Right atrium auricular region (tissue), 2 donors: ENCODE data around the gene RAB31. TPM values are rescaled to one million over a fixed set of nuclear protein-coding genes. Genes with fewer than 3 reads are reported as not detected.
A peak's percentile ranks its signal among the peaks of the same experiment; 100 is the strongest.

Source experiments
- DNase-seq: peaks from one replicate; pipeline ENCODE4 v3.0.0-alpha.2; 2019; ENCODE audit warnings: low spot score
- H3K27ac ChIP-seq, 2 donors: fragments of 200-600 bp; sonication (generic); 1 replicate in 1 of 2; 2 replicates in 1 of 2; pipeline ENCODE4 v1.5.1; 2016 to 2019
- H3K27me3 ChIP-seq, 2 donors: fragments of 200-600 bp; sonication (generic); one replicate each; pipeline versions ENCODE4 v1.5.1 to v1.6.0; 2017 to 2019
- H3K36me3 ChIP-seq: fragments of 200-600 bp; sonication (generic); one replicate; pipeline ENCODE4 v1.5.1; 2016
- H3K4me1 ChIP-seq, 2 donors: fragments of 200-600 bp; sonication (generic); one replicate each; pipeline versions ENCODE4 v1.5.1 to v1.6.0; 2017 to 2019
- H3K4me3 ChIP-seq, 2 donors: fragments of 200-600 bp; sonication (generic); 1 replicate in 1 of 2; 2 replicates in 1 of 2; pipeline ENCODE4 v1.5.1; 2017 to 2019; ENCODE audit warnings: mild to moderate bottlenecking in 1 of 2, moderate library complexity in 1 of 2
- H3K9me3 ChIP-seq, 2 donors: fragments of 200-600 bp; sonication (generic); one replicate each; pipeline ENCODE4 v1.5.1; 2019
- CTCF ChIP-seq, 2 donors: fragments of 200-600 bp; sonication (generic); IDR thresholded peaks; one replicate each; pipeline ENCODE4 v1.5.1; 2019; ENCODE audit warnings: antibody characterized with exemption in 2 of 2
- total RNA-seq, 2 donors: library from RNA; depleted of rRNA; stranded (reverse); fragments of >200 nt; gene quantifications; one replicate each; pipeline ENCODE4 v1.1.0, GENCODE V29; 2016

The RAB31 gene
- total RNA-seq, 2 donors from 2014 or later: 9.9 to 29.2 TPM

- peaks cover 0 to 9% of the 10 kb centered on the region in 2 donors for H3K4me1 ChIP-seq
- no peak for TF ChIP-seq CTCF (IDR thresholded peaks at IDR 0.05)
- H3K27me3 ChIP-seq: no peaks in the 10 kb centered on the region
- peaks cover 0 to 9% of the 10 kb centered on the region in 2 donors for H3K9me3 ChIP-seq
- no peak overlapping the region for H3K4me3 ChIP-seq
- H3K27ac ChIP-seq: peak overlapping the region in 1 of 2 donors; percentile 52
- no peaks in the 10 kb centered on the region for H3K36me3 ChIP-seq
- DNase-seq: no peak
These were observed 110.3 kb downstream of the RAB31 start for GRCh38 chr18:9818423-9818734.

GRCh38 chr18:9820127-9820526, 112.0 kb downstream of the RAB31 start:
- no peak for DNase-seq
- Histone ChIP-seq H3K36me3 (no peaks in the 10 kb centered on the region), H3K9me3 (peaks cover 0 to 9% of the 10 kb centered on the region in 2 donors), H3K4me1 (peaks cover 0 to 26% of the 10 kb centered on the region in 2 donors), H3K27me3 (no peaks in the 10 kb centered on the region), H3K4me3 (no peak overlapping the region), H3K27ac (no peak overlapping the region)
- no peak for TF ChIP-seq CTCF (IDR thresholded peaks at IDR 0.05)

- H3K9me3 ChIP-seq: peaks cover 0 to 9% of the 10 kb centered on the region in 2 donors
- no peaks in the 10 kb centered on the region for H3K27me3 ChIP-seq
- no peak overlapping the region for H3K4me3 ChIP-seq
- H3K27ac ChIP-seq: no peak overlapping the region
- DNase-seq: no peak
- TF ChIP-seq CTCF (IDR thresholded peaks at IDR 0.05): no peak
- peaks cover 0 to 32% of the 10 kb centered on the region in 2 donors for H3K4me1 ChIP-seq
- no peaks in the 10 kb centered on the region for H3K36me3 ChIP-seq
These were observed 112.6 kb downstream of the RAB31 start for GRCh38 chr18:9820719-9821118.

- no peak overlapping the region for H3K4me3 ChIP-seq
- peaks cover 0 to 9% of the 10 kb centered on the region in 2 donors for H3K9me3 ChIP-seq
- no peaks in the 10 kb centered on the region for H3K27me3 ChIP-seq
- no peak for TF ChIP-seq CTCF (IDR thresholded peaks at IDR 0.05)
- peak overlapping the region in 1 of 2 donors; percentile 79 for H3K27ac ChIP-seq
- DNase-seq: no peak
- no peaks in the 10 kb centered on the region for H3K36me3 ChIP-seq
- H3K4me1 ChIP-seq: peaks cover 0 to 44% of the 10 kb centered on the region in 2 donors
These were observed 114.6 kb downstream of the RAB31 start for GRCh38 chr18:9822587-9823185.

GRCh38 chr18:9823805-9824473, 115.8 kb downstream of the RAB31 start:
- no peak for DNase-seq
- Histone ChIP-seq H3K27me3 (no peaks in the 10 kb centered on the region), H3K4me3 (no peak overlapping the region), H3K27ac (peak overlapping the region; percentile 47 to 79), H3K36me3 (no peaks in the 10 kb centered on the region), H3K4me1 (peaks cover 0 to 48% of the 10 kb centered on the region in 2 donors), H3K9me3 (no peaks in the 10 kb centered on the region)
- no peak for TF ChIP-seq CTCF (IDR thresholded peaks at IDR 0.05)
